Measurements from ENCODE around the gene TBX15.
"Not testable (repeated sequence)": the region's sequence is repeated elsewhere in the genome, so short reads cannot be mapped to it uniquely, and the experiment has no call there.

Gene TBX15

GRCh38 chr1:118921994-118922393, 66.1 kb downstream of the TBX15 start:
- no peak for DNase-seq

- no peak for DNase-seq
Measured at GRCh38 chr1:118920124-118920717, 67.9 kb downstream of the TBX15 start.

- DNase-seq, result no peak
Measured at GRCh38 chr1:118918940-118919259, 69.2 kb downstream of the TBX15 start.

- no peak for DNase-seq
Measured at GRCh38 chr1:118918230-118918939, 69.8 kb downstream of the TBX15 start.

- not testable (repeated sequence) for DNase-seq
Measured at GRCh38 chr1:118916346-118916745, 71.8 kb downstream of the TBX15 start.

- DNase-seq, result no peak
Measured at GRCh38 chr1:118914379-118915161, 73.6 kb downstream of the TBX15 start.

- no peak for DNase-seq
Measured at GRCh38 chr1:118913818-118914217, 74.3 kb downstream of the TBX15 start.

- DNase-seq, result no peak
Measured at GRCh38 chr1:118912574-118912973, 75.6 kb downstream of the TBX15 start.

GRCh38 chr1:118911571-118911970, 76.6 kb downstream of the TBX15 start:
- DNase-seq, result no peak

- DNase-seq, result no peak
Measured at GRCh38 chr1:118907466-118907865, 80.7 kb downstream of the TBX15 start.

GRCh38 chr1:118905671-118906070, 82.5 kb downstream of the TBX15 start:
- DNase-seq, result no peak

- no peak for DNase-seq
Measured at GRCh38 chr1:118905196-118905595, 82.9 kb downstream of the TBX15 start.

- DNase-seq, result no peak
Measured at GRCh38 chr1:118902711-118903191, 85.4 kb downstream of the TBX15 start.

GRCh38 chr1:118902299-118902698, 85.8 kb downstream of the TBX15 start:
- no peak for DNase-seq

- no peak for DNase-seq
Measured at GRCh38 chr1:118900643-118901440, 87.3 kb downstream of the TBX15 start.

- DNase-seq, result no peak
Measured at GRCh38 chr1:118899340-118899739, 88.8 kb downstream of the TBX15 start.

- DNase-seq, result no peak
Measured at GRCh38 chr1:118898712-118899111, 89.4 kb downstream of the TBX15 start.

GRCh38 chr1:118896416-118896815, 91.7 kb downstream of the TBX15 start:
- DNase-seq, result no peak

GRCh38 chr1:118894836-118895235, 93.3 kb downstream of the TBX15 start:
- no peak for DNase-seq

GRCh38 chr1:118890851-118891384, 97.2 kb downstream of the TBX15 start:
- no peak for DNase-seq

GRCh38 chr1:118884946-118885345, 103.2 kb downstream of the TBX15 start:
- DNase-seq, result no peak

GRCh38 chr1:118881751-118882150, 106.4 kb downstream of the TBX15 start:
- DNase-seq, result no peak

- no peak for DNase-seq
Measured at GRCh38 chr1:118878661-118879060, 109.5 kb downstream of the TBX15 start.

Measured in CD4-positive, alpha-beta T cell treated with Interleukin-17A for 1 hour (primary cell).